SK-N-SH (cell line): Measurements from ENCODE around the gene SLC13A2. TPM values are rescaled to one million over a fixed set of nuclear protein-coding genes. Genes with fewer than 3 reads are reported as not detected.

Experiments used
- CTCF ChIA-PET: fragments of 300-600, 350-600 bp; formaldehyde crosslinking; extraction: SDS; loops from one replicate; lab custom pipeline; 2021; lab: Yijun Ruan, JAX
- POLR2A ChIA-PET: fragments of 350-600 bp; sonication (Branson Sonifier 250); formaldehyde crosslinking; extraction: SDS; loops from one replicate; lab custom pipeline; 2020; ENCODE audit warnings: antibody characterized with exemption, inconsistent platforms; lab: Yijun Ruan, JAX
- DNase-seq: peaks from one replicate; pipeline ENCODE4 v3.0.0; 2012
- H2AFZ ChIP-seq: fragments of 200-600 bp; sonication (generic); 2 replicates; pipeline ENCODE4 v1.8.1; 2016; ENCODE audit warnings: antibody characterized with exemption, mild to moderate bottlenecking, low read depth
- H3F3A ChIP-seq: fragments of 200-600 bp; sonication (generic); replicated peaks from 2 replicates; pipeline ENCODE3; 2016; ENCODE audit warnings: antibody characterized with exemption, mild to moderate bottlenecking; ENCODE audit not compliant: insufficient read depth
- H3K27ac ChIP-seq, 2 experiments: fragments of 200-500 bp in 1 of 2; fragments of 200-600 bp in 1 of 2; sonication (Bioruptor generic) in 1 of 2; sonication (generic), shearing (Covaris generic) in 1 of 2; 2 replicates each; pipeline versions ENCODE4 v1.5.1 to v1.6.1; 2014 to 2016; ENCODE audit warnings: low read depth in 2 of 2, inconsistent platforms in 1 of 2, low read length in 1 of 2, mild to moderate bottlenecking in 1 of 2, mixed read lengths in 1 of 2
- H3K27me3 ChIP-seq: fragments of 200-600 bp; sonication (generic), shearing (Covaris generic); 2 replicates; pipeline ENCODE4 v1.6.1; 2016; ENCODE audit warnings: mixed run types; ENCODE audit not compliant: insufficient read depth
- H3K36me3 ChIP-seq, 2 experiments: fragments of 200-500 bp in 1 of 2; fragments of 200-600 bp in 1 of 2; sonication (Bioruptor generic) in 1 of 2; sonication (generic) in 1 of 2; replicated peaks in 1 of 2; 2 replicates each; pipeline versions ENCODE3 to v1.5.1; 2014 to 2016; ENCODE audit warnings: low read length in 1 of 2, mild to moderate bottlenecking in 1 of 2; ENCODE audit not compliant: insufficient read depth in 2 of 2, control insufficient read depth in 1 of 2
- H3K4me1 ChIP-seq, 2 experiments: fragments of 200-500 bp in 1 of 2; fragments of 200-600 bp in 1 of 2; sonication (Bioruptor generic) in 1 of 2; sonication (generic), shearing (Covaris generic) in 1 of 2; 2 replicates each; pipeline versions ENCODE4 v1.5.1 to v1.6.1; 2014 to 2016; ENCODE audit warnings: low read depth in 1 of 2, low read length in 1 of 2, mixed run types in 1 of 2; ENCODE audit not compliant: insufficient read depth in 2 of 2, control insufficient read depth in 1 of 2
- H3K4me2 ChIP-seq: fragments of 200-600 bp; sonication (generic), shearing (Covaris generic); 2 replicates; pipeline ENCODE4 v1.6.1; 2017; ENCODE audit warnings: mixed run types
- H3K4me3 ChIP-seq, 2 experiments: fragments of 200-500 bp in 1 of 2; fragments of 200-600 bp in 1 of 2; sonication (Bioruptor generic) in 1 of 2; sonication (generic), shearing (Covaris generic) in 1 of 2; 2 replicates each; pipeline versions ENCODE4 v1.5.1 to v1.8.1; 2014 to 2016; ENCODE audit warnings: low read depth in 2 of 2, inconsistent platforms in 1 of 2, low read length in 1 of 2, mild to moderate bottlenecking in 1 of 2, mixed read lengths in 1 of 2, moderate library complexity in 1 of 2
- H3K79me2 ChIP-seq: fragments of 200-600 bp; sonication (generic); 2 replicates; pipeline ENCODE4 v1.8.1; 2017; ENCODE audit warnings: mild to moderate bottlenecking; ENCODE audit not compliant: insufficient read depth
- H3K9ac ChIP-seq: fragments of 200-600 bp; sonication (generic); 2 replicates; pipeline ENCODE4 v1.6.1; 2017; ENCODE audit warnings: mixed run types
- H3K9me2 ChIP-seq: fragments of 200-600 bp; sonication (generic); 2 replicates; pipeline ENCODE4 v1.6.1; 2017; ENCODE audit warnings: mixed run types
- H3K9me3 ChIP-seq: fragments of 200-600 bp; sonication (generic); 2 replicates; pipeline ENCODE4 v1.6.1; 2017; ENCODE audit warnings: mixed run types, mild to moderate bottlenecking, moderate library complexity
- H4K20me1 ChIP-seq: fragments of 200-600 bp; sonication (generic); 2 replicates; pipeline ENCODE4 v1.6.1; 2017; ENCODE audit warnings: mild to moderate bottlenecking, mixed run types; ENCODE audit not compliant: insufficient read depth
- CHD2 ChIP-seq: fragments of 150-350 bp; IDR thresholded peaks from 2 replicates; pipeline ENCODE4 v1.6.1; 2018; ENCODE audit warnings: low read length; ENCODE audit not compliant: partially characterized antibody
- EZH2phosphoT487 ChIP-seq: fragments of 200-600 bp; sonication (generic); IDR thresholded peaks from 2 replicates; pipeline ENCODE4 v1.6.1; 2017; ENCODE audit warnings: low read depth, mixed run types, mild to moderate bottlenecking, antibody characterized with exemption, moderate library complexity, borderline replicate concordance
- FOXJ3 ChIP-seq: sonication (generic); formaldehyde crosslinking; IDR thresholded peaks from 2 replicates; pipeline ENCODE4 v1.5.1; 2020; ENCODE audit warnings: mild to moderate bottlenecking, missing genetic modification reagents
- MEF2A ChIP-seq: IDR thresholded peaks from 2 replicates; pipeline ENCODE4 v1.4.0; 2012; ENCODE audit warnings: low read depth, borderline replicate concordance
- MXI1 ChIP-seq: IDR thresholded peaks from 2 replicates; pipeline ENCODE4 v1.6.1; 2012; ENCODE audit warnings: mild to moderate bottlenecking, low read depth, low read length, improper control_type of control experiment
- NFIC ChIP-seq: IDR thresholded peaks from 2 replicates; pipeline ENCODE4 v1.4.0; 2012; ENCODE audit warnings: borderline replicate concordance
- NRF1 ChIP-seq: IDR thresholded peaks from 2 replicates; pipeline ENCODE4 v1.6.1; 2012; ENCODE audit warnings: low read depth, mild to moderate bottlenecking, low read length
- RFX5 ChIP-seq: IDR thresholded peaks from 2 replicates; pipeline ENCODE4 v1.6.1; 2012; ENCODE audit warnings: mild to moderate bottlenecking, improper control_type of control experiment, low read length
- SMC3 ChIP-seq: IDR thresholded peaks from 2 replicates; pipeline ENCODE4 v1.6.1; 2012; ENCODE audit warnings: low read depth, low read length, improper control_type of control experiment
- TAF1 ChIP-seq: IDR thresholded peaks from 2 replicates; pipeline ENCODE4 v1.6.1; 2012; ENCODE audit warnings: low read depth, mild to moderate bottlenecking, low read length, moderate library complexity, borderline replicate concordance
- TCF12 ChIP-seq: IDR thresholded peaks from 2 replicates; pipeline ENCODE4 v1.4.0; 2012
- TEAD4 ChIP-seq: IDR thresholded peaks from 2 replicates; pipeline ENCODE4 v1.4.0; 2012; ENCODE audit warnings: mild to moderate bottlenecking, borderline replicate concordance; ENCODE audit not compliant: insufficient read depth
- WGBS: methylation state at CpG from one replicate; pipeline ENCODE4 v1.1.6; 2017; ENCODE audit warnings: low lambda C conversion rate; 5-methylcytosine and 5-hydroxymethylcytosine counted together
- polyA plus RNA-seq, 3 experiments: library from polyadenylated mRNA; depleted of rRNA; stranded (reverse); fragments of >200 nt; gene quantifications; 2 replicates each; pipeline ENCODE4 v1.2.3, GENCODE V29; 2012
- TF ChIP-seq, protein P1 (sequence below): IDR thresholded peaks from 2 replicates; pipeline ENCODE4 v1.4.0; 2012; ENCODE audit warnings: low read depth, borderline replicate concordance
- TF ChIP-seq, protein P2 (sequence below): fragments of 150-350 bp; IDR thresholded peaks from 2 replicates; pipeline ENCODE4 v1.6.1; 2016; ENCODE audit warnings: mild to moderate bottlenecking, low read depth, low read length
- TF ChIP-seq, protein P3 (sequence below): IDR thresholded peaks from 2 replicates; pipeline ENCODE4 v1.4.0; 2012; ENCODE audit warnings: low read depth, borderline replicate concordance
- TF ChIP-seq, protein P4 (sequence below): fragments of 150-350 bp; IDR thresholded peaks from 2 replicates; pipeline ENCODE4 v1.6.1; 2017; ENCODE audit warnings: antibody characterized with exemption, low read length, low read depth, borderline replicate concordance

SLC13A2 gene
- polyA plus RNA-seq, 1 of the 3 experiments (the other 2 are of a cell fraction): not detected

DNA sequence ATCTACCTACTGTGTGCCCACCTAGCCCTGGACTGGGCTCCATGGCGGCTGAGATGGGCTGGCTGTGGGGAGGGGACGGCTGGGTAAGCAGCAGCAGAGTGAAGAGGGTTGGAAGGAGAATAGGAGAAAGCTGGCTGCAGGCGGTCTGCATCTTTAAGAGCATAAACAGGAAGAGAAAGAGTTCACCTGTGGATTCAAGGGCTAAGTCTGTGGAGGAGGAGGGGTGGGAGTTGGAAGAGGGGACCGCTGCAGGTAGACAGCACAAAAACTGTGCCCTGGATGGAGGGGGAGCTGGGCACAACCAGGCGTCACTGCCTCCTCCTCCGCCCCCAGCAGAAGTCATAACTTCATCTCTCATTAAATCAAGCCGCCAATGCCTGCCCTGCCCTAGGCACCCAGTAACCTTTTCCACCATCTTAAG, 677 bp downstream of the SLC13A2 start:
- POLR2A ChIA-PET: no interaction called here
- WGBS: 66% methylated on average over 7 of the region's 7 CpGs
- H3K9ac ChIP-seq: no peak overlapping the region

DNA sequence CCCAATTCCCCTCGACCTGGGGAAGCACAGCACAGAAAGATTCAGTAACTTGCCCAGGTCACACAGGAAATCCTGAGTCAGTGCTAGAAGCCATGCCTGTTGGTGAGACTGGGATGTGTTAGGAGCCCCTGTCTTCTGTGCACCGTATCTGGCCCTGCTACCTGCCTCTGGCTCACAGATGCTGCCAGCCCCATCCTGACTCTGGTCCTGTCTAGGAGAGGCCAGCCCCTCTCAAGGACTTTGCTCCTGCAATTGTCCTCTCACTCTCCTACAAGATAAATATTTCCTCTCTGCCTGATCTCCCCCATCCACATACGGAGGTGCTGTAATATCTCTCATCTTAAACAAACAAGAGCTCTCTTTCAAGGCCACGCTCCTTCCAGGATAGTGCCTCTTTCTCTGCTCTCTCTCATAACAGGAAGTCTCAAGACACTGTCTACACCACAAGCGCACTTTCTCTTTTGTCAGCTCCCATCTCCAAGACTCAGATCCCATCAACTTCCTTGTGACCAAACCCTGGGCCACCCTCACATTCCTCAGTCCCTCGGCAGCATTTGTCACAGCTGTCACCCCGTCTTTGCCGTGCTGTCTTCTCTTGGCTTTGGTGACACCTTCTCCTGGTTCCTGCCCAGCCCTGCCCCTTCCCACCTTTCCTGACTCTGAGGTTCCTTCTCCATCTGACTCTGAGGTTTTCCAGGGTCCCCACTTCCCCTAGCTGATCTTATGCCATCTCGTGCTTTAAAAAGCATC, 1.9 kb downstream of the SLC13A2 start:
- H3K4me2 ChIP-seq: no peak overlapping the region
- no peaks in the 10 kb centered on the region for H3K9me3 ChIP-seq
- TF ChIP-seq, protein P1, sequence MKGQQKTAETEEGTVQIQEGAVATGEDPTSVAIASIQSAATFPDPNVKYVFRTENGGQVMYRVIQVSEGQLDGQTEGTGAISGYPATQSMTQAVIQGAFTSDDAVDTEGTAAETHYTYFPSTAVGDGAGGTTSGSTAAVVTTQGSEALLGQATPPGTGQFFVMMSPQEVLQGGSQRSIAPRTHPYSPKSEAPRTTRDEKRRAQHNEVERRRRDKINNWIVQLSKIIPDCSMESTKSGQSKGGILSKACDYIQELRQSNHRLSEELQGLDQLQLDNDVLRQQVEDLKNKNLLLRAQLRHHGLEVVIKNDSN: no peak
- TF ChIP-seq FOXJ3 (CRISPR knock-in tag): no peak
- TF ChIP-seq TAF1: no peak
- TF ChIP-seq EZH2phosphoT487: no peak
- no peak for TF ChIP-seq CHD2
- TF ChIP-seq, protein P2, sequence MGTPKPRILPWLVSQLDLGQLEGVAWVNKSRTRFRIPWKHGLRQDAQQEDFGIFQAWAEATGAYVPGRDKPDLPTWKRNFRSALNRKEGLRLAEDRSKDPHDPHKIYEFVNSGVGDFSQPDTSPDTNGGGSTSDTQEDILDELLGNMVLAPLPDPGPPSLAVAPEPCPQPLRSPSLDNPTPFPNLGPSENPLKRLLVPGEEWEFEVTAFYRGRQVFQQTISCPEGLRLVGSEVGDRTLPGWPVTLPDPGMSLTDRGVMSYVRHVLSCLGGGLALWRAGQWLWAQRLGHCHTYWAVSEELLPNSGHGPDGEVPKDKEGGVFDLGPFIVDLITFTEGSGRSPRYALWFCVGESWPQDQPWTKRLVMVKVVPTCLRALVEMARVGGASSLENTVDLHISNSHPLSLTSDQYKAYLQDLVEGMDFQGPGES: no peak
- no peak for TF ChIP-seq TEAD4
- no peak for TF ChIP-seq RFX5
- TF ChIP-seq TCF12: no peak
- TF ChIP-seq NFIC: no peak
- TF ChIP-seq MEF2A: no peak
- TF ChIP-seq, protein P3, sequence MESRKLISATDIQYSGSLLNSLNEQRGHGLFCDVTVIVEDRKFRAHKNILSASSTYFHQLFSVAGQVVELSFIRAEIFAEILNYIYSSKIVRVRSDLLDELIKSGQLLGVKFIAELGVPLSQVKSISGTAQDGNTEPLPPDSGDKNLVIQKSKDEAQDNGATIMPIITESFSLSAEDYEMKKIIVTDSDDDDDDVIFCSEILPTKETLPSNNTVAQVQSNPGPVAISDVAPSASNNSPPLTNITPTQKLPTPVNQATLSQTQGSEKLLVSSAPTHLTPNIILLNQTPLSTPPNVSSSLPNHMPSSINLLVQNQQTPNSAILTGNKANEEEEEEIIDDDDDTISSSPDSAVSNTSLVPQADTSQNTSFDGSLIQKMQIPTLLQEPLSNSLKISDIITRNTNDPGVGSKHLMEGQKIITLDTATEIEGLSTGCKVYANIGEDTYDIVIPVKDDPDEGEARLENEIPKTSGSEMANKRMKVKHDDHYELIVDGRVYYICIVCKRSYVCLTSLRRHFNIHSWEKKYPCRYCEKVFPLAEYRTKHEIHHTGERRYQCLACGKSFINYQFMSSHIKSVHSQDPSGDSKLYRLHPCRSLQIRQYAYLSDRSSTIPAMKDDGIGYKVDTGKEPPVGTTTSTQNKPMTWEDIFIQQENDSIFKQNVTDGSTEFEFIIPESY: no peak
- no peak for TF ChIP-seq MXI1
- TF ChIP-seq, protein P4, sequence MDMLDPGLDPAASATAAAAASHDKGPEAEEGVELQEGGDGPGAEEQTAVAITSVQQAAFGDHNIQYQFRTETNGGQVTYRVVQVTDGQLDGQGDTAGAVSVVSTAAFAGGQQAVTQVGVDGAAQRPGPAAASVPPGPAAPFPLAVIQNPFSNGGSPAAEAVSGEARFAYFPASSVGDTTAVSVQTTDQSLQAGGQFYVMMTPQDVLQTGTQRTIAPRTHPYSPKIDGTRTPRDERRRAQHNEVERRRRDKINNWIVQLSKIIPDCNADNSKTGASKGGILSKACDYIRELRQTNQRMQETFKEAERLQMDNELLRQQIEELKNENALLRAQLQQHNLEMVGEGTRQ: no peak
- TF ChIP-seq SMC3: no peak
- TF ChIP-seq NRF1: no peak
- TF ChIP-seq, all 33 proteins: peak for 0
- Histone ChIP-seq H3K27ac (no peak overlapping the region), H3K4me1 (peaks cover 0 to 2% of the 10 kb centered on the region in 2 experiments; a peak in 1 of 4 replicates), H2AFZ (no peak overlapping the region), H3K79me2 (no peaks in the 10 kb centered on the region), H3K36me3 (no peaks in the 10 kb centered on the region), H4K20me1 (no peaks in the 10 kb centered on the region), H3K9ac (no peak overlapping the region), H3K4me3 (no peak overlapping the region), H3K9me2 (no peaks in the 10 kb centered on the region), H3K27me3 (no peaks in the 10 kb centered on the region), H3F3A (no peaks in the 10 kb centered on the region)
- no peak for DNase-seq
- POLR2A ChIA-PET: no interaction called here
- 62% methylated on average over 8 of the region's 9 CpGs for WGBS
- CTCF ChIA-PET: interaction anchor here (1.1 kb wide), 1 partner anchor 20 kb away, joined by 3 read pairs; no protein-coding TSS in a partner anchor

More for the DNA sequence above, 677 bp downstream of the SLC13A2 start:
- CTCF ChIA-PET: no interaction called here
- peaks cover 0 to 2% of the 10 kb centered on the region in 2 experiments; a peak in 1 of 4 replicates for H3K4me1 ChIP-seq
- no peak overlapping the region for H3K4me3 ChIP-seq
- no peak overlapping the region for H3K4me2 ChIP-seq
- TF ChIP-seq, protein P4: no peak
- TF ChIP-seq NFIC (no peak), NRF1 (no peak), MEF2A (no peak), TAF1 (no peak)
- no peaks in the 10 kb centered on the region for H3K36me3 ChIP-seq
- H3F3A ChIP-seq: no peaks in the 10 kb centered on the region
- H3K79me2 ChIP-seq: no peaks in the 10 kb centered on the region
- no peaks in the 10 kb centered on the region for H3K9me3 ChIP-seq
- H2AFZ ChIP-seq: no peak overlapping the region
- H4K20me1 ChIP-seq: no peaks in the 10 kb centered on the region
- H3K27me3 ChIP-seq: 0 out of 2 replicates have a peak, but pooled peaks cover 10% of the 10 kb centered on the region
- no peak overlapping the region for H3K27ac ChIP-seq
- no peak for DNase-seq
- no peaks in the 10 kb centered on the region for H3K9me2 ChIP-seq
